ENCODE data around the gene SLC8A2. TPM values are rescaled to one million over a fixed set of nuclear protein-coding genes. Genes with fewer than 3 reads are reported as not detected.

The SLC8A2 gene
- total and polyA plus RNA-seq, 2 of the 8 experiments (the other 6 are each of a cell fraction or from before 2014, with no cell fraction given) = 7.3 to 12.4 TPM

DNA sequence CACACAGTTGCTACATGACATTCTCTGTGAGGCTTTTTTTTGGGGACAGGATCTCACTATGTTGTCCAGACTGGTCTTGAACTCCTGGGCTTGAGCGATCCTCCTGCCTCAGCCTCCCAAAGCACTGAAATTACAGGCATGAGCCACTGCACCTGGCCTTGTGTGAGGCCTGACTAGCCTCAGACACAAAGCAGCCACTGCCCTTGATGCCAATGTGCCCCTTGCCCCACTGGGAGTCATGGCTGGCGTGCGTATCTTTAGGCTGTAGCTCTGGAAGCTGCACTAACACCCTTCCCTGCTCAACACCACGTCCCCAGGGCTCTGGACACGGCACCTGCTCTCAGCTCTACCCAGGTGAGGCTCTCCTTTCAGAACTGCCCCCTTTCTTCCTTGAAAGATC lies 26.9 kb upstream of the SLC8A2 start (continued):
- no peak for TF ChIP-seq HDAC6 (IDR thresholded peaks at IDR 0.05; ENCODE audit: low read depth, low read length)
- no peak for TF ChIP-seq BACH1 (IDR thresholded peaks at IDR 0.05; ENCODE audit: low read length)
